ENCODE data around the gene GPR162. TPM values are rescaled to one million over a fixed set of nuclear protein-coding genes. Genes with fewer than 3 reads are reported as not detected.

GPR162 gene
- total and polyA plus RNA-seq, 2 experiments from 2014 or later: 2.3 TPM

DNA sequence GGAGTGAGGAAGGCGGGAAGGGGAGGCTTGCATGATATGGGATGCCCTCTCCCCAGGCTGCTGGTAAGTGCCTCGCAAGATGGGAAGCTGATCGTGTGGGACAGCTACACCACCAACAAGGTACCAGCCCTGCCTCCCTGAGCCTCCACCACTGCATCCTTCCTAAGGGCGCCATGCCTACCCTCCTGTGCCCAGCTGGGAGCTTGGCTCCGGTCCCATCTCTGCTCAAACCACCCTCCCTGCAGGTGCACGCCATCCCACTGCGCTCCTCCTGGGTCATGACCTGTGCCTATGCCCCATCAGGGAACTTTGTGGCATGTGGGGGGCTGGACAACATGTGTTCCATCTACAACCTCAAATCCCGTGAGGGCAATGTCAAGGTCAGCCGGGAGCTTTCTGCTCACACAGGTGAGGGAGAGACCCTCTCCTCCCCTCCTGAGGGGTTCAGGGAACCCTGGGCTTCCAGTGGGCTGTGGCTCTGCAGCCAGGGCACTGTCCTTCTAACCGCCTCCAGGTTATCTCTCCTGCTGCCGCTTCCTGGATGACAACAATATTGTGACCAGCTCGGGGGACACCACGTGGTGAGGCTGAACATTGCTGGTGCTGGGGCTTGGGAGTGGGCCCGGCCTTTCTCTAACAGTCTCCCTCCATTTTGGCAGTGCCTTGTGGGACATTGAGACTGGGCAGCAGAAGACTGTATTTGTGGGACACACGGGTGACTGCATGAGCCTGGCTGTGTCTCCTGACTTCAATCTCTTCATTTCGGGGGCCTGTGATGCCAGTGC is 21.7 kb downstream of the GPR162 start:
- no peaks in the 10 kb centered on the region for H3K36me3 ChIP-seq (replicated peaks; ENCODE audit: insufficient read depth, low read depth)

DNA sequence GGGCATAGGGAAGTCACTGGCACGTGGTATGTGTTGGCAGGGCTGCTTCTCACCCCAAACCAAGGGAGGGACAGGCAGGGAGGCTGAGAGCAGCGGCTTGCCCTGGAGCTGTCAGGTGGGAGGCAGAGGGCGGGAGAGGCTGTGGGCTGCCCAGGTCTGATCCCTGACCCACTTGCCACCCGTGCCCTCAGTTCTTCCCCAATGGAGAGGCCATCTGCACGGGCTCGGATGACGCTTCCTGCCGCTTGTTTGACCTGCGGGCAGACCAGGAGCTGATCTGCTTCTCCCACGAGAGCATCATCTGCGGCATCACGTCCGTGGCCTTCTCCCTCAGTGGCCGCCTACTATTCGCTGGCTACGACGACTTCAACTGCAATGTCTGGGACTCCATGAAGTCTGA is 23.8 kb downstream of the GPR162 start:
- over 99% methylated on average over 12 of the region's 17 CpGs for WGBS (ENCODE audit: low lambda C conversion rate, missing lambda C conversion rate)
- Histone ChIP-seq H3K9me3 (ENCODE audit: low read depth) (no peaks in the 10 kb centered on the region), H3K27me3 (no peaks in the 10 kb centered on the region), H3K79me2 (no peaks in the 10 kb centered on the region), H3K27ac (no peak overlapping the region), H3K36me3 (replicated peaks; ENCODE audit: insufficient read depth, low read depth) (no peaks in the 10 kb centered on the region), H3K4me3 (no peak overlapping the region), H3K9me2 (replicated peaks; ENCODE audit: insufficient read depth) (no peaks in the 10 kb centered on the region), H3K4me1 (ENCODE audit: insufficient read depth) (peaks cover 2% of the 10 kb centered on the region), H4K20me1 (ENCODE audit: insufficient read depth, poor library complexity, severe bottlenecking) (no peaks in the 10 kb centered on the region), H3K4me2 (no peak overlapping the region), H2AFZ (no peak overlapping the region)
- DNase-seq (ENCODE audit: low spot score): no peak
- TF ChIP-seq EZH2phosphoT487 (IDR thresholded peaks at IDR 0.05; ENCODE audit: low read depth, severe bottlenecking, unreplicated experiment) (no peak), EZH2 (IDR thresholded peaks at IDR 0.05; ENCODE audit: borderline replicate concordance) (no peak)
- TF ChIP-seq, protein P1, sequence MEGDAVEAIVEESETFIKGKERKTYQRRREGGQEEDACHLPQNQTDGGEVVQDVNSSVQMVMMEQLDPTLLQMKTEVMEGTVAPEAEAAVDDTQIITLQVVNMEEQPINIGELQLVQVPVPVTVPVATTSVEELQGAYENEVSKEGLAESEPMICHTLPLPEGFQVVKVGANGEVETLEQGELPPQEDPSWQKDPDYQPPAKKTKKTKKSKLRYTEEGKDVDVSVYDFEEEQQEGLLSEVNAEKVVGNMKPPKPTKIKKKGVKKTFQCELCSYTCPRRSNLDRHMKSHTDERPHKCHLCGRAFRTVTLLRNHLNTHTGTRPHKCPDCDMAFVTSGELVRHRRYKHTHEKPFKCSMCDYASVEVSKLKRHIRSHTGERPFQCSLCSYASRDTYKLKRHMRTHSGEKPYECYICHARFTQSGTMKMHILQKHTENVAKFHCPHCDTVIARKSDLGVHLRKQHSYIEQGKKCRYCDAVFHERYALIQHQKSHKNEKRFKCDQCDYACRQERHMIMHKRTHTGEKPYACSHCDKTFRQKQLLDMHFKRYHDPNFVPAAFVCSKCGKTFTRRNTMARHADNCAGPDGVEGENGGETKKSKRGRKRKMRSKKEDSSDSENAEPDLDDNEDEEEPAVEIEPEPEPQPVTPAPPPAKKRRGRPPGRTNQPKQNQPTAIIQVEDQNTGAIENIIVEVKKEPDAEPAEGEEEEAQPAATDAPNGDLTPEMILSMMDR (IDR thresholded peaks at IDR 0.05; ENCODE audit: poor library complexity): no peak

More for the DNA sequence above, 21.7 kb downstream of the GPR162 start:
- no peak for DNase-seq (ENCODE audit: low spot score)
- no peak overlapping the region for H2AFZ ChIP-seq
- WGBS (ENCODE audit: low lambda C conversion rate, missing lambda C conversion rate): 74% methylated on average over 16 of the region's 16 CpGs
- H3K27me3 ChIP-seq: no peaks in the 10 kb centered on the region
- no peak overlapping the region for H3K4me2 ChIP-seq
- no peaks in the 10 kb centered on the region for H4K20me1 ChIP-seq (ENCODE audit: insufficient read depth, poor library complexity, severe bottlenecking)
- H3K4me3 ChIP-seq: no peak overlapping the region
- H3K27ac ChIP-seq: no peak overlapping the region
- H3K4me1 ChIP-seq (ENCODE audit: insufficient read depth): no peaks in the 10 kb centered on the region
- H3K9me3 ChIP-seq (ENCODE audit: low read depth): no peaks in the 10 kb centered on the region
- TF ChIP-seq, protein P1 (IDR thresholded peaks at IDR 0.05; ENCODE audit: poor library complexity): no peak
- TF ChIP-seq EZH2 (IDR thresholded peaks at IDR 0.05; ENCODE audit: borderline replicate concordance) (no peak), EZH2phosphoT487 (IDR thresholded peaks at IDR 0.05; ENCODE audit: low read depth, severe bottlenecking, unreplicated experiment) (no peak)
- H3K79me2 ChIP-seq: no peaks in the 10 kb centered on the region
- H3K9me2 ChIP-seq (replicated peaks; ENCODE audit: insufficient read depth): no peaks in the 10 kb centered on the region

DNA sequence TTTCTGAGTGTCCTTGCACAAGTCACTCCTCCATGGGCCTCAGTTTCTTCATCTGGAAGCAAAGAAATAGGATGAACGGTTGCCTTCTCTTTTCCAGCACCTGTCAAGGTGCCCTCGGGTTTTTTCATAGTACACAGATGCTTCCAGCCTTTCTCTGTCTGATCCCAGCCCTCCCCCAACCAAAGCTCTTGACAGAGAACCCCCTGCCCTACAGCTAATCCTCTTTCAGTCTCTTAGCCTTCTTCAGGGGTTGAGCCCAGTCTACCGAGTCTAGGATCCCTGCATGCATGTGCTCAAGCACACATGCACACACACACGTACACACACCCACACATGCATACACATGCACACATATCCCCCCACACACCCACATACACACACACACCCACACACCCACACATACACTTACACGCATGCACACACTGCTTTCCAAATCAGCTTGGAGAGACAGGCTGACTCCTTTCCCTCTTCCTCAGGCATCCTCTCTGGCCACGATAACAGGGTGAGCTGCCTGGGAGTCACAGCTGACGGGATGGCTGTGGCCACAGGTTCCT is 24.8 kb downstream of the GPR162 start:
- Histone ChIP-seq H3K27ac (no peak overlapping the region), H3K36me3 (replicated peaks; ENCODE audit: insufficient read depth, low read depth) (no peaks in the 10 kb centered on the region), H3K9me3 (ENCODE audit: low read depth) (no peaks in the 10 kb centered on the region)

More for the DNA sequence above, 24.8 kb downstream of the GPR162 start:
- no peak for DNase-seq (ENCODE audit: low spot score)
- Histone ChIP-seq H4K20me1 (ENCODE audit: insufficient read depth, poor library complexity, severe bottlenecking) (no peaks in the 10 kb centered on the region), H3K4me3 (no peak overlapping the region), H3K79me2 (no peaks in the 10 kb centered on the region), H3K4me1 (ENCODE audit: insufficient read depth) (peaks cover 5% of the 10 kb centered on the region), H3K4me2 (no peak overlapping the region), H2AFZ (no peak overlapping the region), H3K27me3 (no peaks in the 10 kb centered on the region), H3K9me2 (replicated peaks; ENCODE audit: insufficient read depth) (no peaks in the 10 kb centered on the region)
- TF ChIP-seq EZH2 (IDR thresholded peaks at IDR 0.05; ENCODE audit: borderline replicate concordance) (no peak), EZH2phosphoT487 (IDR thresholded peaks at IDR 0.05; ENCODE audit: low read depth, severe bottlenecking, unreplicated experiment) (no peak)
- TF ChIP-seq, protein P1 (IDR thresholded peaks at IDR 0.05; ENCODE audit: poor library complexity): no peak
- WGBS (ENCODE audit: low lambda C conversion rate, missing lambda C conversion rate): 89% methylated on average over 7 of the region's 7 CpGs

All from hepatocyte (in vitro differentiated cells).